Spleen (tissue), 11 donors: ENCODE measurements around the gene SERPINA3. TPM values are rescaled to one million over a fixed set of nuclear protein-coding genes. Genes with fewer than 3 reads are reported as not detected.

Experiments used
- DNase-seq: peaks from one replicate; pipeline ENCODE4 v3.0.0-alpha.2; 2020
- H3K27ac ChIP-seq, 8 donors: fragments of 200-600 bp; sonication (generic) in 7 of 8; 1 replicate in 4 of 8; 2 replicates in 4 of 8; pipeline versions ENCODE4 v1.5.0 to v1.8.0; 2016 to 2021; ENCODE audit warnings: inconsistent platforms in 4 of 8, mild to moderate bottlenecking in 4 of 8, moderate library complexity in 1 of 8
- H3K27me3 ChIP-seq, 7 donors: fragments of 200-600 bp; sonication (generic) in 6 of 7; replicated peaks in 1 of 7; 1 replicate in 4 of 7; 2 replicates in 3 of 7; pipeline versions ENCODE4 v1.5.0 to v1.8.0; 2016 to 2021; ENCODE audit warnings: inconsistent platforms in 3 of 7, mild to moderate bottlenecking in 1 of 7
- H3K36me3 ChIP-seq, 6 donors: fragments of 200-600 bp; sonication (generic) in 5 of 6; 1 replicate in 4 of 6; 2 replicates in 2 of 6; pipeline versions ENCODE4 v1.5.0 to v1.8.0; 2016 to 2021; ENCODE audit warnings: inconsistent platforms in 2 of 6
- H3K4me1 ChIP-seq, 6 donors: fragments of 200-600 bp; sonication (generic) in 5 of 6; 1 replicate in 3 of 6; 2 replicates in 3 of 6; pipeline versions ENCODE4 v1.5.0 to v1.8.0; 2016 to 2021; ENCODE audit warnings: inconsistent platforms in 3 of 6
- H3K4me3 ChIP-seq, 8 donors: fragments of 200-600 bp; sonication (generic) in 7 of 8; 1 replicate in 4 of 8; 2 replicates in 4 of 8; pipeline versions ENCODE4 v1.5.0 to v1.8.0; 2016 to 2021; ENCODE audit warnings: inconsistent platforms in 4 of 8, mild to moderate bottlenecking in 4 of 8, moderate library complexity in 2 of 8
- H3K9me3 ChIP-seq, 8 donors: fragments of 200-600 bp; sonication (generic) in 7 of 8; 1 replicate in 4 of 8; 2 replicates in 4 of 8; pipeline versions ENCODE4 v1.5.0 to v1.8.0; 2016 to 2021; ENCODE audit warnings: inconsistent platforms in 4 of 8
- POLR2A ChIP-seq, 3 donors: fragments of 450-650 bp; IDR thresholded peaks; one replicate each; pipeline ENCODE4 v1.5.1; 2017; ENCODE audit warnings: antibody characterized with exemption in 3 of 3, mild to moderate bottlenecking in 1 of 3
- POLR2AphosphoS5 ChIP-seq, 3 donors: sonication (generic); formaldehyde crosslinking; IDR thresholded peaks; one replicate each; pipeline ENCODE4 v1.5.1; 2017; ENCODE audit warnings: antibody characterized with exemption in 3 of 3
- WGBS, 5 donors: extraction: QIAGEN DNeasy Blood & Tissue Kit in 3 of 5; methylation state at CpG; one replicate each; pipeline versions ENCODE4 v1.1.5 to v1.1.7; 2013 to 2018; 5-methylcytosine and 5-hydroxymethylcytosine counted together
- intact Hi-C: fragments of 100-400 bp; cut with DNase I; formaldehyde crosslinking; loops from one replicate; pipeline ENCODE4 v1.15.0; 2023; ENCODE audit warnings: low total_unique reads
- polyA plus RNA-seq, 3 donors: library from polyadenylated mRNA; stranded (reverse); fragments of 200-250 nt; gene quantifications; one replicate each; pipeline ENCODE4 v1.2.1, GENCODE V29; 2013
- total RNA-seq, 7 donors: library from RNA; depleted of rRNA in 3 of 7; stranded (reverse); fragments of >200 nt in 3 of 7; fragmentation: NEBNext Ultra II Directional in 4 of 7; extraction: Animal tissue kit (Norgen Biotek cat#: 25700) in 4 of 7; gene quantifications; one replicate each; pipeline versions ENCODE4 v1.1.0 to v1.2.1, GENCODE V29; 2016 to 2021
- TF ChIP-seq, protein P1 (sequence below), 11 experiments: fragments of 200-600 bp in 7 of 11; fragments of 450-650 bp in 4 of 11; sonication (generic) in 4 of 11; IDR thresholded peaks in 8 of 11; conservative IDR thresholded peaks in 3 of 11; 1 replicate in 7 of 11; 2 replicates in 4 of 11; pipeline versions ENCODE4 v1.4.0 to v1.8.0; 2016 to 2021; ENCODE audit warnings: antibody characterized with exemption in 11 of 11, inconsistent platforms in 4 of 11, mild to moderate bottlenecking in 1 of 11
- donor health status: healthy with polysubstance abuse.
- donor health status: DM: no; HTN: no; CAD: no; lungs with moderate emphysema.
- donor health status: DM: no; HTN: no; CAD: no.
- donor health status: Bipolar disorder and iron deficiency.
- donor health status: healthy.
- donor health status: DM: no; HTN: no; CAD: no.
- donor health status: DM: yes; HTN: yes; CAD: no.

Gene SERPINA3
- total and polyA plus RNA-seq, 10 donors: 3.4 to 88.3 (median 10.2) TPM

DNA sequence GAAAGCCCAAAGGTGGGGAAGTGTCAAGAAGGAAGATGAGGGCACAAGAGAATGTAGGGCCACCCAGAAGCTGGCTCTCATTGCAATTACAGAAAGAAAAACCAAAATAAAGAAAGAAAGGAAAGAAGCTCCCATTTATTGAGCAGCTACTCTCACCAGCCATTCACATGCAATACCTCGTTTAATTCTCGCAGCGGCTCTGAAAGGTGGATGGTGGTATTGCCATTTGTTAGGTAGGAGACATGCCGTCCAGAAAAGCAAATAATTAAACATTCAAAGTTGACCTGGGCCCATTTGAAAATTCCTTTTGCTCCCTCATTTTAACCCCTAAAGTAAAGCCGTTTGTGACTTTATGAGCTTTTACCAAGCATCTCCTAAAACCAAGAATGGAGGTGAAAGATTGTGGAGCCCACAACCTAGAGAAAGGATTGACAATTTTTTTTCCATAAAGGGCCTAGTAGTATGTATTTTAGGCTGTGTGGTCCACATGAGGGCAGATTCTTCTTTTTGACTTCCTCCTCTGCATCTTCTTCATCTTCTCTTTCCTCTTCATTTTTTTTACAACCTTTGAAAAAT, 5.3 kb downstream of the SERPINA3 start:
- no peaks in the 10 kb centered on the region for H3K36me3 ChIP-seq
- peaks cover 0 to 5% (median 0%) of the 10 kb centered on the region in 7 donors for H3K27me3 ChIP-seq
- no peak overlapping the region for H3K27ac ChIP-seq
- 85 to 90% (median 87%) methylated on average over 5 of the region's 5 CpGs for whole genome bisulfite sequencing, 5 donors
- peaks cover 2 to 49% (median 36%) of the 10 kb centered on the region in 8 donors for H3K9me3 ChIP-seq
- DNase-seq: no peak
- no peaks in the 10 kb centered on the region for H3K4me1 ChIP-seq
- TF ChIP-seq POLR2AphosphoS5 (IDR thresholded peaks at IDR 0.05) (no peak), POLR2A (IDR thresholded peaks at IDR 0.05) (no peak)
- TF ChIP-seq, protein P1, sequence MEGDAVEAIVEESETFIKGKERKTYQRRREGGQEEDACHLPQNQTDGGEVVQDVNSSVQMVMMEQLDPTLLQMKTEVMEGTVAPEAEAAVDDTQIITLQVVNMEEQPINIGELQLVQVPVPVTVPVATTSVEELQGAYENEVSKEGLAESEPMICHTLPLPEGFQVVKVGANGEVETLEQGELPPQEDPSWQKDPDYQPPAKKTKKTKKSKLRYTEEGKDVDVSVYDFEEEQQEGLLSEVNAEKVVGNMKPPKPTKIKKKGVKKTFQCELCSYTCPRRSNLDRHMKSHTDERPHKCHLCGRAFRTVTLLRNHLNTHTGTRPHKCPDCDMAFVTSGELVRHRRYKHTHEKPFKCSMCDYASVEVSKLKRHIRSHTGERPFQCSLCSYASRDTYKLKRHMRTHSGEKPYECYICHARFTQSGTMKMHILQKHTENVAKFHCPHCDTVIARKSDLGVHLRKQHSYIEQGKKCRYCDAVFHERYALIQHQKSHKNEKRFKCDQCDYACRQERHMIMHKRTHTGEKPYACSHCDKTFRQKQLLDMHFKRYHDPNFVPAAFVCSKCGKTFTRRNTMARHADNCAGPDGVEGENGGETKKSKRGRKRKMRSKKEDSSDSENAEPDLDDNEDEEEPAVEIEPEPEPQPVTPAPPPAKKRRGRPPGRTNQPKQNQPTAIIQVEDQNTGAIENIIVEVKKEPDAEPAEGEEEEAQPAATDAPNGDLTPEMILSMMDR (IDR thresholded peaks at IDR 0.05 in 8 of 11, conservative IDR thresholded peaks at IDR 0.05 in 3 of 11): no peak
- intact Hi-C loops: no loop called here
- H3K4me3 ChIP-seq: no peak overlapping the region

DNA sequence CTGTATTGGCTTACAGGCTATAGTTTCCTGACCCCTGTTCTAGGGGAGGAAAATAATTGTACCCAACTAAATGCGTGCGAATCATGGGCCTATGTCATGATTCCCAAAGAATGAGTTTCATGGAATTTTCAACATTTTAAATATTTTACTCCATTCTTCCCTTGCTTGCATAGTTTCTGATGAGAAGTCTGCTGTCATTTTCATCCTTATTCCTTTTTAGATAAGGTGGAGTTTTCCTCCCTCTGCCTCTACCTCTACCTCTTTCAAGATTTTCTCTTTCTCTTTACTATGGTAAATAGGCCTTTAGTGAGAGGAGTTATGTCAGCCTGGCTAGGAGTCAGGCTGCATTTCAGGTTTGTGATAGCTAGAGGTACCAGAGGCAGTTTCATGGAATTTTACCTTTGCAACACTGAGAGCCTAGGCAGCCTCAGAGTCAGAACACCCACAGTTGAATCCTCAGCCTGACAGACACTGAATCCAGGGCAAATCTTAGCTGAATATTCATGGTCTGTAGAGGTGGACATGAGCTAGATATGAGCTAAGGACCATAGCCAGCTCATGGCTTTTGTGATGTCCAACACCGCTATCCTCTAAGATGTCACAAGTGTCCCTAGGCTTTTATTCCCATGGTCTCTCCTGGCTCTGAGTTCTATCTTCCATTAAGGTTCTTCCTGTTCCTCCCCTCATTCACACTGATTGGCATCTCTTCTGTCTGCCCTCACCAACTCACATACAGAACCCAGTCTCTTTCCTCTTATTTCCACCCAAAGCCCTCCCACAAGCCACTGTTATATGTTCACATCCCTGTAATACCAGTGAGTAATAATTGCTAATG, 6.0 kb downstream of the SERPINA3 start:
- TF ChIP-seq, protein P1 (IDR thresholded peaks at IDR 0.05 in 8 of 11, conservative IDR thresholded peaks at IDR 0.05 in 3 of 11): no peak
- no peak for TF ChIP-seq POLR2A (IDR thresholded peaks at IDR 0.05)
- TF ChIP-seq POLR2AphosphoS5 (IDR thresholded peaks at IDR 0.05): no peak
- DNase-seq: no peak
- WGBS, 5 donors: 79 to 98% (median 91%) methylated on average over 3 of the region's 3 CpGs

DNA sequence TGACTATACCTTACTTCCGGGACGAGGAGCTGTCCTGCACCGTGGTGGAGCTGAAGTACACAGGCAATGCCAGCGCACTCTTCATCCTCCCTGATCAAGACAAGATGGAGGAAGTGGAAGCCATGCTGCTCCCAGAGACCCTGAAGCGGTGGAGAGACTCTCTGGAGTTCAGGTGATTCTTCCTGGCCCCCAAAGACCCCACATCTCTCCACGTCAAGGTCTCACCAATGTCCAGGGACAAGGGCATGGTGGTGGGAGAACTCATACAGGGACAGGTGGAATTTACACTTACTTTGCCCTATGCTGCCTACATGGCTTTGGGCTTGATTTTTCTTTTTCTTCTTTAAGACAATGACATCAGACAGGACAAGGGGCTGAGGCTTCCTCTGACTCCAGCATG, 7.1 kb downstream of the SERPINA3 start:
- no peaks in the 10 kb centered on the region for H3K36me3 ChIP-seq
- H3K9me3 ChIP-seq: peaks cover 2 to 49% (median 36%) of the 10 kb centered on the region in 8 donors
- peak; percentile 32 for DNase-seq
- TF ChIP-seq POLR2AphosphoS5 (IDR thresholded peaks at IDR 0.05): no peak
- TF ChIP-seq POLR2A (IDR thresholded peaks at IDR 0.05): no peak
- TF ChIP-seq, protein P1 (IDR thresholded peaks at IDR 0.05 in 8 of 11, conservative IDR thresholded peaks at IDR 0.05 in 3 of 11): no peak
- intact Hi-C loops: no loop called here
- peaks cover 0 to 24% (median 0%) of the 10 kb centered on the region in 7 donors for H3K27me3 ChIP-seq
- H3K4me3 ChIP-seq: no peak overlapping the region
- no peak overlapping the region for H3K27ac ChIP-seq
- H3K4me1 ChIP-seq: no peaks in the 10 kb centered on the region
- 83 to 94% (median 89%) methylated on average over 6 of the region's 6 CpGs for WGBS, 5 donors

More for the DNA sequence above, 6.0 kb downstream of the SERPINA3 start:
- no peaks in the 10 kb centered on the region for H3K4me1 ChIP-seq
- intact Hi-C loops: no loop called here
- peaks cover 0 to 13% (median 0%) of the 10 kb centered on the region in 7 donors for H3K27me3 ChIP-seq
- no peaks in the 10 kb centered on the region for H3K36me3 ChIP-seq
- peaks cover 2 to 49% (median 36%) of the 10 kb centered on the region in 8 donors for H3K9me3 ChIP-seq
- no peak overlapping the region for H3K27ac ChIP-seq
- no peak overlapping the region for H3K4me3 ChIP-seq

DNA sequence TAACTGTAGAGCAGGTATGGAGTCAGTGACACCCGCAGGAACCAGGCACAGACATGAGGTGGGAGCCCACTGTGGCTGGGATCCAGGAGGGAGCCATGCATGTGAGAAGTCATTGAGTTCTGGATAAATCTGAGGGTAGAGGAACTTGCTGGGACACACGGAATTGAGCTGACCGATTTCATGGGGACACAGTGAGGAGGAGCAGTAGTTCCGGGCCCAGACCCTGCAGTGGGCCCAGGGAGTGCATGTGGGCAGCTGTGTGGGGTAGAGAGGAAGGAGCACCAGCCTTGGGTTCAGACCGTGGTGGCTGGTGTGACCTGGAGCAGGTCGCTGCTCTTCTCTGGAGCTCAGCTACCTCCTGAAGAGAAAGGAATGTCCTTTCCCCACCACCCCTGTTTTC, 8.4 kb downstream of the SERPINA3 start:
- intact Hi-C loops: no loop called here
- peak; percentile 48 for DNase-seq
- Histone ChIP-seq H3K36me3 (no peaks in the 10 kb centered on the region), H3K9me3 (peaks cover 2 to 48% (median 36%) of the 10 kb centered on the region in 8 donors), H3K4me3 (no peak overlapping the region), H3K27ac (no peak overlapping the region), H3K4me1 (no peaks in the 10 kb centered on the region), H3K27me3 (peaks cover 0 to 30% (median 0%) of the 10 kb centered on the region in 7 donors)
- TF ChIP-seq, protein P1 (IDR thresholded peaks at IDR 0.05 in 8 of 11, conservative IDR thresholded peaks at IDR 0.05 in 3 of 11): no peak
- TF ChIP-seq POLR2A (IDR thresholded peaks at IDR 0.05) (no peak), POLR2AphosphoS5 (IDR thresholded peaks at IDR 0.05) (no peak)
- 71 to 83% (median 73%) methylated on average over 6 of the region's 6 CpGs for WGBS, 5 donors
